Occipital lobe (tissue), 2 donors: ENCODE measurements around the gene NRCAM. TPM values are rescaled to one million over a fixed set of nuclear protein-coding genes. Genes with fewer than 3 reads are reported as not detected.
"Not testable (repeated sequence)": the region's sequence is repeated elsewhere in the genome, so short reads cannot be mapped to it uniquely, and the experiment has no call there.

Source experiments
- DNase-seq: peaks from one replicate; lab custom pipeline; 2025; lab: John Stamatoyannopoulos, UW
- total RNA-seq: library from RNA; depleted of rRNA; stranded (reverse); fragments of >200 nt; gene quantifications from one replicate; pipeline ENCODE4 v1.2.3, GENCODE V29; 2014

NRCAM gene
- total RNA-seq, 1 donor from 2014 or later: 112 TPM

DNA sequence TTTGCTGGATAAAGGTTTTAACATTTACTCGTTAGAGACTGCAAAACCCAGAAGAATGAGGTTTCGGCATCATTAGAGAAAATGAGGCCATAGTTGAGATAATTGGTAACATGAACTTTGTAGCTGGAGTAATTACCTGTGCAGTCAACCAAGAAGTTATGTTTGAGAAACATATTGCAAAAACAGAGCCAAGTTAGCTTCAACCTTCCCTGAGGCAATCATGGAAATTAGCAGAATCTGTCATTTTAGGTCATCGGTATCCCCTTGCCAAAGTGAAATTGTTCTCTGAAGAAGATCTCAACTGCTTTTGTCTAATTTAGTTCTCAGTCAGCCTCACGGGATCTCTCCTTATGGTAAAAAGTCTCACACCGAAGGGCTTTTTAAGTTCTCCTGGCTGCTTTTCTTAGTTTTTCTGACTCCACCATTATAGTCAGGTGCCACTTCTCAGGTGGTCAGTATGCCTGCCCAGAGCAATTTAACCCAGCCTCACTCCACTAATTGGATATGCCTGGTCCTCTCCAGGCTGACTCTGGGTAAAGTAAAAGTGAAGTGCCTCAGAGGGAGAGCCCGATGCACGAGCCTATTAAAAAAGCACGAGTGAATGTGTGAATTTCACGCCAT is 52.5 kb downstream of the NRCAM start:
- DNase-seq: no peak

GRCh38 chr7:108402865-108403264 is 53.4 kb downstream of the NRCAM start:
- DNase-seq: no peak

GRCh38 chr7:108396080-108396479 is 60.2 kb downstream of the NRCAM start:
- DNase-seq: no peak

DNA sequence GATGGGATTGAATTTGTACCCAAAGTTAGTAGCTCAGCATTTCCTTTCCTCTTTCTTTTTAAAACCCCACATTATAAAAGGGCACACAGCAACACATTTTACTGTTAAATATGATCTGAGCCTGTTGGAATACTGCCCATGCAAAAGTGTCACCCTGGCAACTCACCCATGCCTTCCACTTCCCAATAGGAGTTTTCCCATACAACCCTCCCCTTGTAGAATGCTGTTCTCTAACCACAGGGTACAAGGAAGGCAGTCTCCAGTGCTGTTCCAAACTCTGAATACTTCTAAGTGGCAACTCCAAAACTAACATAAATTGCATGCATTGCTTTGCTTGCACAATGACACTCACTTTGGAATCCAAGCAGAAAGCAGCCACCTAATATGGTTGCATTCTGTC is 60.8 kb downstream of the NRCAM start:
- DNase-seq: no peak

- not testable (repeated sequence) for DNase-seq
Measured at GRCh38 chr7:108393097-108393496, 63.1 kb downstream of the NRCAM start.

DNA sequence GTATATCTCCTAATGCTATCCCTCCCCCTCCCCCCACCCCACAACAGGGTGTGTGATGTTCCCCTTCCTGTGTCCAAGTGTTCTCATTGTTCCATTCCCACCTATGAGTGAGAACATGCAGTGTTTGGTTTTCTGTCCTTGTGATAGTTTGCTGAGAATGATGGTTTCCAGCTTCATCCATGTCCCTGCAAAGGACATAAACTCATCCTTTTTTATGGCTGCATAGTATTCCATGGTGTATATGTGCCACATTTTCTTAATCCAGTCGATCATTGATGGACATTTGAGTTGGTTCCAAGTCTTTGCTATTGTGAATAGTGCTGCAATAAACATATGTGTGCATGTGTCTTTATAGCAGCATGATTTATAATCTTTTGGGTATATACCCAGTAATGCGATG is 68.5 kb downstream of the NRCAM start:
- not testable (repeated sequence) for DNase-seq

GRCh38 chr7:108385834-108386422 is 70.3 kb downstream of the NRCAM start:
- DNase-seq: no peak

DNA sequence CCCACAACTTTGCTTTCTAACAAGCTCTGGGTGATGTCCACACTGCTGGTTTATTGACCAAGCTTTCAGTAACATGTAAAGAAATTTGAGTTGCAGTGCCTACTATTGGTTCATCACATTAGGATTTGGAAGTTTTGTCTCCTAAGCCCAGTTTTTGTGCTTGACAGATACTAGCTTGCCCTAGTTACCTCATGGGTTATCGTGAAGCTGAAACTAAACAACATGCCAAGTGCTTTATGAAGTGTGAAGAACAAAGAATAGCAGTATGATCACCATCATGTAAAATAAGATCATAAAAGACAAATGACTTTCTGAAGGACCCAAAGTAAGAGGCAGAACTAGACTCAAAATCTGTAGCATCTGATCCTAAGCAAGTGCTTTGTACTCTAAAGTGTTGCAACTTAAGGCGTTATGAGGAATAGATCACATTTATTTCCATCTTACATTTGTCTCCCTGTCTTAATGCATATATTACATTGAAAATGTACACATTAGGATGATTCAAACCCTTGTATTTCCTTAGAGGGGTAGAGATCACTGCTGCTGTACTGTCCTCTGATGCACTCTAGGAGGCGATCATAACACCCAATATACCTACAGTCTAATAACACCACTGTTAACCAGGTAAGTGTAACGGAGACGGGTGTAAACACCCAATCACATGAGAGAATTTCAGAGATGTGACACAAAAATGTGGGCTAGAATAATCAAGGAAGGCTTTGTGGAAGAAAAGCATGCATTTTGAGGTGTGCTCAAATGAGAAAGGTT is 71.3 kb downstream of the NRCAM start:
- no peak for DNase-seq

GRCh38 chr7:108382932-108383331 is 73.3 kb downstream of the NRCAM start:
- DNase-seq: no peak

- DNase-seq: no peak
Measured at GRCh38 chr7:108380517-108380916, 75.7 kb downstream of the NRCAM start.

DNA sequence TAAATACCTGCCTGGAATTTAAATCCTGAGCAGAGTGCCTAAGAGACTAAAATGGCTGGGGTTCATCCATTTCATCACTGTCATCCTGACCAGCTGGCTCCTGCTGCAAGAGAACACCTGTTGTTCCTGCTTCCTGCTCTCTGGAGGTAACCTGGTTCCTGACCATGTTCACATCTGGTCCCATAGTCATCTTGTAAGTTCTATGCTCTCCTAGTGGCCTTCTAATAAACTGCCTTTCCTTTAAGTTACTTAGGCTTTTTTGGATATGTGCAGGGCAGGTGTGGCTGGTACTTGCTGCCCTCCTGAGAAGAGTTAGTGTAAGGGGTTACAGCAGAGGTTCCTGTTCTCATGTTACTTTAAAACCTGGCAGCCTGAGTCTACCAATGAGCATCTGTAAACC is 80.0 kb downstream of the NRCAM start:
- no peak for DNase-seq

GRCh38 chr7:108375668-108376067 is 80.6 kb downstream of the NRCAM start:
- no peak for DNase-seq

GRCh38 chr7:108374899-108375298 is 81.3 kb downstream of the NRCAM start:
- no peak for DNase-seq

DNA sequence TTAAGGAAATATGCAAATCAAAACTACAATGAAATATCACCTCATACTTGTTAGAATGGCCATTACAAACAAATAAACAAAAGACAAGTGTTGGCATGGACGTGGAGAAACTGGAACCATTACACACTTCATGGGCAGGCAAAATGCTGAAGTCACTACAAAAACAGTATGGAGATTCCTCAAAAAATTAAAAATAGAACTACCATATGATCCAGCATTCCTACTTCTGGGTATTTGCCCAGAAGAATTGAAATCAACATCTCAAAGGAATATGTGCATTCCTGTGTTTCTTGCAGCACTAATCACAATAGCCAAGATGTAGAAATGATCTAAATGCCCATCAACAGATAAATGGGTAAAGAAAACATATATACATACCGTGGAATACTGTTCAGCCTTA is 83.6 kb downstream of the NRCAM start:
- DNase-seq: no peak

GRCh38 chr7:108370616-108371015 is 85.6 kb downstream of the NRCAM start:
- no peak for DNase-seq

GRCh38 chr7:108368466-108368865 is 87.8 kb downstream of the NRCAM start:
- no peak for DNase-seq

- DNase-seq: no peak
Measured at GRCh38 chr7:108367946-108368345, 88.3 kb downstream of the NRCAM start.

DNA sequence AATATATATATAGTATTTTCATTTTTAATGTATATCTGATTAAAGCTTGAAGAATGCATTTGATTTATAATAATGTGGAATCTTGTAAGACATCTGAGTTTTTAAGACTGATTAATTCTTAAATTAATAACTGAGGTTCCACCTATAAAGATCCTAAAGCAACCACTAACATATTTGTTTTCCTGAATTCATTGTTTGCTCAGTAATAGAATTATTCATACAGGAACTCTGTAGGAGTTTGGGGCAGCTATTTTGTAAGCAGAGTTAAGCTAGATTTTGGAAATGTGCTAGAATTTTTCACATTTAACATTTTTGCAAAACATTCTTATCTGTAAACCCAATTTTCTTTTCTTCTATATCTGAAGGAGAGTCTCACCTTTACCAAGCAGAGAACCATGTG is 88.9 kb downstream of the NRCAM start:
- DNase-seq: no peak

GRCh38 chr7:108363659-108364058 is 92.6 kb downstream of the NRCAM start:
- DNase-seq: no peak

- no peak for DNase-seq
Measured at GRCh38 chr7:108360058-108360800, 96.0 kb downstream of the NRCAM start.

DNA sequence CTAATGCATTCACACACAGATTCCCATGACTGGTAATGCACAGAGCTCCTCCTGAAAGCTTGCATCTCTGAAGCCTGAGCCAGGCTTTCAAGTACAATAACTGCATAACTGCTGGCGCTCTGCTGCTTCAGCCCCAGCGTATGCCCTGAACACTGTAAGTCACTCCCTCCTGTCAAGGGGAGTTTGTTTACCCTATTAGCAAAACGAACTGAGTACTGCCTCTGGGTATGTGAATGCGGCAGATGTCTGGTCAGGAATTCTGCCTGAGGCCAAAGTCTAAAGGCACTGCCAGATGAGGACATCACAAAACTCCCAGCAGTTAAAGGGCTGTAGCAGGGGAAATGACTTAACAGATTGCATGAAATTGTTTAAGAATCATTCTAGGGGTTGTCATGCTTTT is 97.7 kb downstream of the NRCAM start:
- DNase-seq: no peak

GRCh38 chr7:108351729-108352131 is 104.5 kb downstream of the NRCAM start:
- no peak for DNase-seq
